ENCODE measurements around the gene ZNF839. TPM values are rescaled to one million over a fixed set of nuclear protein-coding genes. Genes with fewer than 3 reads are reported as not detected.
"Not testable (repeated sequence)": the region's sequence is repeated elsewhere in the genome, so short reads cannot be mapped to it uniquely, and the experiment has no call there.

ZNF839 gene
- total RNA-seq, 1 donor from 2014 or later = 8.3 TPM

DNA sequence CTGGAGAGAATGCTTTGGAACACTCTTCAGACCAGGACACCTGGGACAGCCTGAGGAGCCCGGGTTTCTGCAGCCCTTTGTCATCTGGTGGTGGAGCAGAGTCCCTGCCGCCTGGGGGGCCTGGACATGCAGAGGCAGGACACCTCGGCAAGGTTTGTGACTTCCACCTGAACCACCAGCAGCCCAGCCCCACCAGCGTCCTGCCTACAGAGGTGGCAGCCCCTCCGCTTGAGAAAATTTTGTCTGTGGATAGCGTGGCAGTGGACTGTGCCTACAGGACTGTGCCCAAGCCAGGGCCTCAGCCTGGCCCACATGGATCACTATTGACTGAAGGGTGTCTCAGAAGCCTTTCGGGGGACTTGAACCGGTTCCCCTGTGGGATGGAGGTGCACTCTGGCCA lies 22.0 kb downstream of the ZNF839 start:
- no peak for DNase-seq (ENCODE audit: low read depth)

DNA sequence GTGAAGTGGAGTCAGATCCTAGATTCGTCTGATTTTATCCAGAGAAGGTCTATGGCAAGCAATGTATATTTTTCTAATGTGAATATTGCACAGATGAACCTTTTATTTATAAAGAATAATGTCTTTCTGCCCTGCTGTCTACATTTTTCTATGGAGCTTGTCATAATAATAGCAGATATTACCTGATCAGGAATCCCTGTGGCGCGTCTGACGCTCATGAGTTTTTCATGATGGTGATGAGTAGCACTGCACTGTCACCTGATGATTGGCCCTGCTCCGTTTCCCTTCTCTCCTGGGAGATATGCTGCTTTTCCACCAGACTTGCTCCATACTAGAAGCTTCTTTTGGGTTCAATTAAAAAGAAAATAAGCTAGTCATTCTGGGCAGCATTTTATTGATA lies 22.7 kb downstream of the ZNF839 start:
- DNase-seq (ENCODE audit: low read depth) = no peak

GRCh38 chr14:102344084-102344483 lies 24.5 kb downstream of the ZNF839 start:
- DNase-seq (ENCODE audit: low read depth) = no peak

DNA sequence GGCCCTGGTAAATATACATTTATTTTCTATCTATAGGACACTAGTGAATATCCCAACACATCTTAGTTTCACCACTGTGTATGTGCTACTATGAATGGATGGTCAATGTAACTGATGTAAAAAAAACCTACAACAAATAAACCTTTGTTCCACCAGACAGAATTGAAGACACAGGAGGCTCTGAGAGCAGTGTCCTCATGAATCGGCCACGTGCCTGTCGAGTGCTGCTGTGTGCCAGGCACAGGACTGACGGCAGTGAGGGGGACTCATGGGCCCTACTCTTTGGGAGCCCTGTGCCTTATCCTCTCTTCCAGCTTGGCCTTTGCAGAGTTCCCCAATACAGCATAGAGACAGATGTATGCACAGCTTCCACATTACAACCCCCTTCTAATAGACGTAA lies 24.9 kb downstream of the ZNF839 start:
- no peak for DNase-seq (ENCODE audit: low read depth)

DNA sequence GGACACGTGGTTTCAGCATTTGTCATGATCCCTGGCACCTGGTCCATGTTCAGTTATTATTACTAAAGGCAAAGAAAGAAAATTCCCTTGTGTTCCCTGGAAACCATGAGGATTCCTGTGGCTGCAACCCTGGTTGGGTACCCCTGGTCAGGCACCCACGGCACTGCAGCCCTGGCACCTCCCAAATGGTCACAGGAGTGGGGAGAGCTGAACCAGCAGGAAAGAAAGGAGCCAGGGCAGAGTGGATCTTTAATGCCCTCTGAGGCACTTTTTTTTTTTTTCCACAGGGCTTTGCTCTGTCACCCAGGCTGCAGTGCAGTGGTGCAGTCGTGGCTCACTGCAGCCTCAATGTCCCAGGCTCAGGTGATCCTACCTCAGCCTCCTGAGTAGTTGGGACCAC lies 25.7 kb downstream of the ZNF839 start:
- DNase-seq (ENCODE audit: low read depth) = peak; percentile 5

DNA sequence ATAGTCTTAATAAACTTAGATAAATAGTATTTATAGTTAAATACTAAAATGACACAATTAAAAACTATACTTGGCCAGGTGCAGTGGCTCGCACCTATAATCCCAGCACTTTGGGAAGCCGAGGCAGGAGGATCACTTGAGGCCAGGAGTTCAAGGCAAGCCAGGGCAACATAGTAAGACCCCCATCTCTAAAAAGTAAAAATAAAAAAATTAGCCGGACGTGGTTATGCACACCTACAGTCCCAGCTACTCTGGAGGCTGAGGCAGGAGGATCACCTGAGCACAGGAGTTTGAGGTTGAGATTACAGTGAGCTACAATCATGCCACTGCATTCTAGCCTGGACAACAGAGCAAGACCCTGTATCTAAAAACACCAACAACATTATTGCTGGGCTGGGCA lies 27.1 kb downstream of the ZNF839 start:
- DNase-seq (ENCODE audit: low read depth) = no peak

DNA sequence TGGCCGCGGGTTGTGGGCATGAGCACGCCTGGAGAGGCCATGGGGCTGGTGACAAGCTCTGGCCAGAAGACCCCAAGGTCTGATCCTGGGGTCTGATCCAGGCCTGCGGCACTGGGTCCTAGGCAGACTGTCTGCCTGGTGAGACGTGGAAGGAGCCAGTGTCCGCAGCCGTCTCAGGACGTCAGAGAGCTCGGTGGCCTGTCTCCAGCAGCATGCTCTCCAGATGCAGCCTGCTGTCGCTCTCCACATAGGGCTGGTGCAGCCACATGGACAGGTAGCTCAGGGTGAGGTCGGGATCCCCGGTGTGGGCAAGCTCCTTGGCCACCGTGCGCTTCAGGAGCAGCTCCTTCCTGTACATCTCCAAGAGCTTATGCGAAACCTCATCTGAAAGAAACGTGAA lies 28.8 kb downstream of the ZNF839 start:
- DNase-seq (ENCODE audit: low read depth) = no peak

DNA sequence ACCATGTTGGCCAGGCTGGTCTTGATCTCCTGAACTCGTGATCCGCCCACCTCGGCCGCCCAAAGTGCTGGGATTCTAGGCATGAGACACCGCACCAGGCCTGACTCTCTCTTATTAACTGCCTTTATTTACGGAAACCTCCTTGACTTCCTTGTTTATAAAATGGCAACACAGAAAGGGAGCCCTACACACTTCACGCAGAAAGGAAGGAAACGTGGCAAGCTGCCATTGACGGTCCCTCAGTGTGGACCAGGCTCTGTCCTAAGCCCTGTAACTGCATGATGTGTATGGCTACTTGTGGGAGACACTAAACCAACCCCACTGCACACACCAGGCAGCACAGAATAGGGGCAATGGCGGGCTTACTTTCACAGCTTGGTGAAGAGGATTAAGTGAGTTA lies 31.5 kb downstream of the ZNF839 start:
- DNase-seq (ENCODE audit: low read depth) = no peak

DNA sequence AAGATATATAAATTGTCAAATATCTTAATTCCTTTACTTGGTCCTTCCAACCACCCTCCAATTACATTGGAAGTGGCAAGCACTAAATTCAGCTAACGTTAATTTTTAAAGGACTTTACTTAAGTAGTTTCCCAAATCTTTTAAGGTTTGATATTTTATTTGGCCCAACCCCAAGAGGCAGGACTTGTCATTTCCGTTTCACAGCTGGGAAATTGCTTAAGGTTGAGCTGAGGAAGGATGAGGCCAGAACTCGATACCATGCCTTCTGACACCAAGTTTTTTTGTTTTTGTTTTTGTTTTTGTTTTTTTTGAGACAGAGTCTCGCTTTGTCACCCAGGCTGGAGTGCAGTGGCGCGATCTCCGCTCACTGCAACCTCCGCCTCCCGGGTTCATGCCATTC lies 32.0 kb downstream of the ZNF839 start:
- DNase-seq (ENCODE audit: low read depth) = not testable (repeated sequence)

DNA sequence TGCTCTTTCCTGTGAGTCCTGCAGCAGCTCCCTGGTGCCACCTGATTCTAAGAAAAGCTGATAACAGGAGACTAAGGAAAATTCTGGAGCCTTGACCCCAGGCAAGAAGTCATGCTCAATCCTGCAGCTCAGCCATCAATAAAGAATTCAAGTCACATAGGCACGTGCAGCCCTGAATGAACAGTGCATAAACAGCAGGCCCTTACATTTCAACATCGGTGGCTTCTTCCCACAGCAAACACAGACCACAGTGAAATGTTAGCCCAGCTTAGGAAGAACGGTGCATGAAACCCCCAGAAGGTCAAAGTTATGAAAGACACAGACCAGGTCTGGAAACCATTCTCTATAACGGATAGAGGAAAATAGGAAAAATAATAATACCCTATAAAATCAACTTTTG lies 32.7 kb downstream of the ZNF839 start:
- no peak for DNase-seq (ENCODE audit: low read depth)

GRCh38 chr14:102353126-102353619 lies 33.6 kb downstream of the ZNF839 start:
- no peak for DNase-seq (ENCODE audit: low read depth)

- no peak for DNase-seq (ENCODE audit: low read depth)
These were observed 36.7 kb downstream of the ZNF839 start for GRCh38 chr14:102356280-102356679.

DNA sequence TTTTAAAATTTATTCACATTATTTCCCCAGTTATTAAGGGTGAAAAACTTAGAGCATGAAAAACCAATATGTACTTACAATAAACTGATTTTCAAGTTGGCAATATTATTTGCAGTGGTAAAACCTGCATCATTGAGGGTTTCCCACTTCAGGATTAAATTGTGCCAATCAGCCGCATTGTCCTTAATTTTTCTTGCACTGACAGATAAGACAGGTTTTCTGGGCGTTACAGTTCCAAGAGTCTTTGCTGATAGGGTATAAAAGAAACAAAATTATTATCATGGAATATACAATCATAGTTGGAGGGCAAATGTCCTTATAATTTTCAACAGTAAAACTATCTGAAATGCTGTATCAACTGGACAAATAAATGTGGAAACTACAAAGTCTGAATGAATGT lies 39.8 kb downstream of the ZNF839 start:
- DNase-seq (ENCODE audit: low read depth) = no peak

DNA sequence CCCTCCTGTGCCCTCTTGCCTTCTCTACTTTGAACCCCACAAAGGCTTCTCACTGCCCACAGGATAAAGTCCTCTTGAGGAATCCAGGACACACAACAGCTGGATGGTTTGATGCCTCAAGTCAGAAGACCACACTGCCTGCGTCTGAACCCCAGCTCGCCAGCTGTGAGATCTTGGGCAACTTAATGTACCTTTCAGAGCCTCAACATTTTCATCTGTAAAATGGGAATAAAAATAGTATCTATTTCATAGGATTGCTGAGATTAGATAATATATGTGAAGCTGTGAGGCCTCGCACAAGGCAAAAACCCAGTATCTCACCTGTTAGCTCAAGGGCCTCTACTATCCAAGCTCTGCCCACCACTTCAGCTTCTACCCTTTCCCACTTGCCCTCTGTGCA lies 40.8 kb downstream of the ZNF839 start:
- DNase-seq (ENCODE audit: low read depth) = no peak

- DNase-seq (ENCODE audit: low read depth) = peak; percentile 36
These were observed 42.5 kb downstream of the ZNF839 start for GRCh38 chr14:102362084-102362483.

DNA sequence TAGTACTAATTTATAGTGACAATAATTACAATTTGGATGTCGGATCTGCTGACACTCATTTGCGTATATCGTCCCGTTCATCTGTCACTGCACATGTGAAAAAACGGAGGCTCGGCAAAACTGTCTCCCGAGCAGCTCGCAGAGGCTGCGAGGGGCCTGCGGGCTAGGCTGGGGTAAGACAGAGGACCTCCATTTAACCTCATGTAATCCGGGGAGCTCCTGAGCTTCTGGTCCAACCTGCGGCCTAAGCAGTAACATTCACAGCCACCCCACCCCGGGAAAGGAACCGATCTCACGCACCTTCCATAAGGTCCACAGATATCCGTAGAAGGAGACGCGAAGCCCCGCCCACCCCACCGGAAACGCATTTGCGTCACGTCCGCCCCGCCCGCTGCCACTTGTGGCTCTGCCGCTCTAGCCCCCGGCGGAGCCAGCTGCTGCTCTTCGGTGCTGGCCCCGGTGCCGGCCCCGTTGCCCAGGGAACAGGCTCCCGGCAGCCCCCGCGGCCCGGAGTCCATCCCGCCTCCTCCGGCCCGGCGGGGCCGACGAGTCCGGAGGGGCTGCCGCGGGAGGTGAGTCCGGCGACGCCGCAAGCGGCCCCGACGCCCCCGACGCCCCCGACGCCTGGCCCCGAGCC lies 43.1 kb downstream of the ZNF839 start, which contains the start of the genes CINP and TECPR2:
Gene CINP, minus strand, starts transcription at position 346 of the 637 bp plus-strand sequence. Its CDS starts 39 bp downstream, at position 307.
Gene TECPR2, plus strand, starts transcription at position 397 of the 637 bp plus-strand sequence. CDS start 13,781 bp downstream, outside the sequence.
- peak; percentile 96 for DNase-seq (ENCODE audit: low read depth)

GRCh38 chr14:102363182-102363943 lies 43.8 kb downstream of the ZNF839 start:
- DNase-seq (ENCODE audit: low read depth) = peak; percentile 52

DNA sequence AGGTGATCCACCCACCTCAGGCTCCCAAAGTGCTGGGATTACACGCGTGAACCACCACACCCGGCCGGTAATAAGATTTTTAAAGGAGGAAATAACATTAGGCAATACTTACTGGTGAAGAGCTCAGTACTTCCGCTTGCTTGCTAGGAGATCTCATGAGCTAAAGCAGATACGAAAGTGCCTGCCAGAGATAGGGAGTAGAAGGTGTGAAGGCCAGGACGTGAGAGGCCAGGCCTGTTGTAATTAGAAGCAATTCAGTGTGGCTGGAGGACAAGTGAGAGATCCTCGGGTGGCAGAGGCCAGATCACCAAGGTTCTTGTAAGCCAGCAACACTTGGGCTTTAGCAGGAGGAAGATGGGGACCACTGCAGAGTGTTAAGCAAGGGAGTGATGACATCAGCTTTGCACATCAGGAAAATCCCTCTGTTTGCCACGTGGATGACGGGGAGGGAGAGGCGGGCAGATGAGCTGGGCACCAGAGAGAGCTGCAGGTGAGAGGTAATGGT lies 50.8 kb downstream of the ZNF839 start:
- DNase-seq (ENCODE audit: low read depth) = no peak

DNA sequence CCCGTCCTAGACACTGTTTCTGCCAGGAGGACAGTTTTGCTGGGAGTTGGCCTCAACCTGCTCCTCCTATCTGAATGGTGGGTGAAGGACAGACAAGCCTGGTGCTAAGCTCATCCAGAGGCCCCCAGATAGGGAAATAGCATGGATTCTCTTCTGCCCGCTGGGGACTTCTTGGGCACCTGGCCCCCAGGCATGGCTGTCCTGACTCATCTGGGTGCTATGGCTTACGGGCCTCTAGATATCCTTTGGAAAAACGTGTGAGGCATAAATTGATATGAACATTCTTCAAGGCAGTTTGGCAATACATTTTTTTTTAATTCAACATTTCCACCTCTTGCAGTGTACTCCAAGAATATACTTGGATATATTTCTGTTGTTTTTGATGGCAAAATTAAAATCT lies 51.8 kb downstream of the ZNF839 start:
- DNase-seq (ENCODE audit: low read depth) = no peak

DNA sequence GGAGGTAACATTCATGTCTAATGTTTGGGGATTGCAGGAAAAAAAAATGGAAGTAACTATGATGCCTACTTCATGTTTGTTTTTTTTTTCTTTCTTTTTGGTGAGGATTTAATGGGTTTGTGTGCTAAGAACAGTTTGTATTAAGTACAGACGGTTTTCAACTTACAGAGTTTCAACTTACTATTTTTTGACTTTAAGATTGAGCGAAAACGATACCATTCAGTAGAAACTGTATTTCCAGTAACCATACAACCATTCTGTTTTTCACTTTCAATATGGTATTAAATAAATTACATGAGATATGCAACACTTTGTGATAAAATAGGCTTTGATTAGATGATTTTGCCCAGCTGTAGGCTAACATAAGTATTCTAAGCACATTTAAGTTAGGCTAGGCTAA lies 53.6 kb downstream of the ZNF839 start:
- DNase-seq (ENCODE audit: low read depth) = no peak

DNA sequence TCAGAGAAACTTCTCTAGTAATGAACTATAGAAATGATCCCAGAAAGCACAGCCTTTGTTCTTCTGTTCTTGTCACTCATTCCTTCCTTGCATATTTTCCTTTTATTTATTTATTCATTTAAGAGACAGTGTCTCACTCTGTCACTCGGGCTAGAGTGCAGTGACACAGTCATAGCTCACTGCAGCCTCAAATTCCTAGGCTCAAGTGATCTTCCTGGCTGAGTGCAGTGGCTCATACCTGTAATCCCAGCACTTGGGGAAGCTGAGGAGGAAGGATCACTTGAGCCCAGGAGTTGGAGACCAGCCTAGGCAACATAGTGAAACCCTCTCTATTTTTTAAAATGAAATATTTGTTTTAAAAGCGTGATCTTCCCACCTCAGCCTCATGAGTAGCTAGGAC lies 54.7 kb downstream of the ZNF839 start:
- DNase-seq (ENCODE audit: low read depth) = no peak

DNA sequence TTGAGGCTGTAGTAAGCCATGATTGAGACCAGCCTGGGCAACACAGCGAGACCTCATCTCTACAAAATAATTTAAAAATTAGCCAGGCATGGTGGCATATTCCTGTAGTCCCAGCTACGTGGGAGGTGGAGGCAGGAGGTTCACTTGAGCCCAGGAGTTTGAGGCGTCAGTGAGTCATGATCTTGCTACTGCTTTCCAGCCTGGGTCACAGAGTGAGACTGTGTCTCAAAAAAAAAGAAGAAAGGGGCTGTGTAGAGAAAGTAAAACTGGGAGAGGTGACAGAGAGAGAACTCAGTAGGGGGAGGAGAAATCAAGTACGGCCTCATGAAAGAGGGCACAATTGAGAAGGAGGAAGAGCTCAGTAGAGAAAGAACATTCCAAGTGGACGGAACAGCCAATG lies 55.6 kb downstream of the ZNF839 start:
- no peak for DNase-seq (ENCODE audit: low read depth)

Measured in myocyte (in vitro differentiated cells).